Esophagus (tissue), 2 donors: ENCODE measurements around the gene BICDL2. TPM values are rescaled to one million over a fixed set of nuclear protein-coding genes. Genes with fewer than 3 reads are reported as not detected.

Experiments
- H3K27ac ChIP-seq, 2 donors: one replicate each; pipeline ENCODE4 v1.5.1; 2013; ENCODE audit warnings: low read depth in 2 of 2, mild to moderate bottlenecking in 2 of 2, inconsistent platforms in 1 of 2, low read length in 1 of 2, moderate library complexity in 1 of 2
- H3K27me3 ChIP-seq, 2 donors: one replicate each; pipeline ENCODE4 v1.6.1; 2013; ENCODE audit warnings: low read length in 2 of 2, control low read depth in 1 of 2, mild to moderate bottlenecking in 1 of 2; ENCODE audit not compliant: insufficient read depth in 2 of 2, control insufficient read depth in 1 of 2
- H3K36me3 ChIP-seq, 2 donors: one replicate each; pipeline ENCODE4 v1.6.1; 2013; ENCODE audit warnings: low read length in 1 of 2; ENCODE audit not compliant: control insufficient read depth in 2 of 2, insufficient read depth in 2 of 2
- H3K4me1 ChIP-seq, 2 donors: one replicate each; pipeline ENCODE4 v1.6.1; 2013; ENCODE audit warnings: low read length in 1 of 2; ENCODE audit not compliant: control insufficient read depth in 2 of 2, insufficient read depth in 2 of 2
- H3K4me3 ChIP-seq, 2 donors: one replicate each; pipeline ENCODE4 v1.5.1; 2013; ENCODE audit warnings: low read length in 2 of 2, mild to moderate bottlenecking in 2 of 2, low read depth in 1 of 2, moderate library complexity in 1 of 2
- H3K9me3 ChIP-seq, 2 donors: one replicate each; pipeline ENCODE4 v1.6.1; 2013; ENCODE audit warnings: mild to moderate bottlenecking in 2 of 2, low read depth in 1 of 2, low read length in 1 of 2, moderate library complexity in 1 of 2; ENCODE audit not compliant: control insufficient read depth in 2 of 2, insufficient read depth in 1 of 2
- WGBS, 2 donors: extraction: QIAGEN DNeasy Blood & Tissue Kit; methylation state at CpG; one replicate each; pipeline ENCODE4 v1.1.7; 2013; 5-methylcytosine and 5-hydroxymethylcytosine counted together
- polyA plus RNA-seq, 2 donors: library from polyadenylated mRNA; stranded (reverse); fragments of 200-250 nt; gene quantifications; one replicate each; pipeline ENCODE4 v1.2.3, GENCODE V29; 2013
- donor health status: healthy with polysubstance abuse.
- donor health status: Bipolar disorder and iron deficiency.

The BICDL2 gene
- polyA plus RNA-seq, 2 donors = 144 to 149 TPM

- H3K36me3 ChIP-seq = no peaks in the 10 kb centered on the region
- peaks cover 2 to 10% of the 10 kb centered on the region in 2 donors for H3K4me1 ChIP-seq
- H3K27ac ChIP-seq = no peak overlapping the region
- H3K4me3 ChIP-seq = peak overlapping the region in 1 of 2 donors; percentile 67
- WGBS, 2 donors = 63 to 67% methylated on average over 32 to 33 of the region's 33 CpGs
- H3K9me3 ChIP-seq = no peaks in the 10 kb centered on the region
- H3K27me3 ChIP-seq = no peaks in the 10 kb centered on the region
These were observed 55.4 kb downstream of the BICDL2 start for GRCh38 chr16:2981177-2981898.

GRCh38 chr16:2980227-2981176 lies 56.2 kb downstream of the BICDL2 start, which contains the start of gene PKMYT1:
Gene PKMYT1 (minus strand): TSS chr16:2980446. CDS start chr16:2979657, 789 bp downstream.
- WGBS, 2 donors = 6 to 9% methylated on average over 61 to 91 of the region's 91 CpGs

GRCh38 chr16:2979669-2980226 lies 57.0 kb downstream of the BICDL2 start:
- peak overlapping the region; percentile 67 to 85 for H3K4me3 ChIP-seq
- H3K27ac ChIP-seq = no peak overlapping the region

More at GRCh38 chr16:2980227-2981176, 56.2 kb downstream of the BICDL2 start, which contains the start of gene PKMYT1:
- Histone ChIP-seq H3K36me3 (peaks cover 0 to 2% of the 10 kb centered on the region in 2 donors), H3K4me3 (peak within 1 kb of the TSS; percentile 67 to 85), H3K27me3 (no peaks in the 10 kb centered on the region), H3K4me1 (peaks cover 0 to 6% of the 10 kb centered on the region in 2 donors), H3K9me3 (no peaks in the 10 kb centered on the region), H3K27ac (peak within 1 kb of the TSS; percentile 85 to 86)

More at GRCh38 chr16:2979669-2980226, 57.0 kb downstream of the BICDL2 start:
- H3K9me3 ChIP-seq = no peaks in the 10 kb centered on the region
- peaks cover 0 to 6% of the 10 kb centered on the region in 2 donors for H3K4me1 ChIP-seq
- WGBS, 2 donors = 4 to 6% methylated on average over 39 to 43 of the region's 43 CpGs
- peaks cover 0 to 2% of the 10 kb centered on the region in 2 donors for H3K36me3 ChIP-seq
- no peaks in the 10 kb centered on the region for H3K27me3 ChIP-seq

Other genes starting within 250 kb of the BICDL2 start
- gene PRSS33, start 249.4 kb downstream of the BICDL2 start, polyA plus RNA-seq = not detected
- not detected for gene PRSS41, start 238.5 kb downstream of the BICDL2 start, polyA plus RNA-seq
- 1 to 10 TPM in 1 of 2 donors, under 1 TPM in 1; 0.86 to 1.8 TPM for gene PRSS21, start 219.7 kb downstream of the BICDL2 start, polyA plus RNA-seq
- 1 to 10 TPM in 1 of 2 donors, under 1 TPM in 1; 0.77 to 1.1 TPM for gene ZG16B, start 206.6 kb downstream of the BICDL2 start, polyA plus RNA-seq
- 100 to 1,000 TPM; 109 to 281 TPM for gene PRSS22, start 178.8 kb downstream of the BICDL2 start, polyA plus RNA-seq
- 10 to 100 TPM; 23.9 to 30.9 TPM for gene FLYWCH2, start 153.7 kb downstream of the BICDL2 start, polyA plus RNA-seq
- gene FLYWCH1, start 125.0 kb downstream of the BICDL2 start, polyA plus RNA-seq = 10 to 100 TPM; 12.9 to 20.2 TPM
- gene KREMEN2, start 72.7 kb downstream of the BICDL2 start, polyA plus RNA-seq = 1 to 10 TPM; 1.6 to 1.8 TPM
- gene PAQR4, start 67.6 kb downstream of the BICDL2 start, polyA plus RNA-seq = 10 to 100 TPM in 1 of 2 donors, 1 to 10 TPM in 1; 9.6 to 18.8 TPM
- 10 to 100 TPM; 20.7 to 22.3 TPM for gene PKMYT1, start 56.5 kb downstream of the BICDL2 start, polyA plus RNA-seq
- under 1 TPM in 1 of 2 donors, not detected in 1; 0.02 TPM for gene CLDN9, start 24.0 kb downstream of the BICDL2 start, polyA plus RNA-seq
- under 1 TPM in 1 of 2 donors, not detected in 1; 0.06 TPM for gene CLDN6, start 18.8 kb downstream of the BICDL2 start, polyA plus RNA-seq
- gene TNFRSF12A, start 16.6 kb downstream of the BICDL2 start, polyA plus RNA-seq = 10 to 100 TPM; 16.6 to 21.1 TPM
- 10 to 100 TPM; 58.8 to 73.6 TPM for gene HCFC1R1, start 13.0 kb downstream of the BICDL2 start, polyA plus RNA-seq
- gene THOC6, start 12.9 kb downstream of the BICDL2 start, polyA plus RNA-seq = 10 to 100 TPM; 24.3 to 37.2 TPM
- gene MMP25, start 9.6 kb upstream of the BICDL2 start, polyA plus RNA-seq = 1 to 10 TPM in 1 of 2 donors, under 1 TPM in 1; 0.51 to 2.6 TPM
- 10 to 100 TPM; 16.5 to 19.0 TPM for gene IL32, start 28.7 kb upstream of the BICDL2 start, polyA plus RNA-seq
- not detected for gene ZSCAN10, start 62.4 kb upstream of the BICDL2 start, polyA plus RNA-seq
- 10 to 100 TPM in 1 of 2 donors, 1 to 10 TPM in 1; 8.4 to 18.0 TPM for gene ZNF205, start 75.6 kb upstream of the BICDL2 start, polyA plus RNA-seq
- 1 to 10 TPM; 6.5 to 9.4 TPM for gene ZNF213, start 98.1 kb upstream of the BICDL2 start, polyA plus RNA-seq
- gene OR1F1, start 151.3 kb upstream of the BICDL2 start, polyA plus RNA-seq = not detected
- 1 to 10 TPM; 2.6 to 2.8 TPM for gene ZNF200, start 198.2 kb upstream of the BICDL2 start, polyA plus RNA-seq
- under 1 TPM; 0.07 to 0.14 TPM for gene MEFV, start 219.7 kb upstream of the BICDL2 start, polyA plus RNA-seq
- gene ZNF263, start 246.5 kb upstream of the BICDL2 start, polyA plus RNA-seq = 10 to 100 TPM in 1 of 2 donors, 1 to 10 TPM in 1; 7.9 to 12.7 TPM